ENCODE data around the gene RAB37.
A peak's percentile ranks its signal among the peaks of the same experiment; 100 is the strongest.

Gene RAB37

GRCh38 chr17:74758848-74759168, 21.8 kb downstream of the RAB37 start (continued):
- TF ChIP-seq ZXDB (tag by site-specific recombination; IDR thresholded peaks at IDR 0.05), result no peak
- TF ChIP-seq ZNF600 (tag by site-specific recombination; IDR thresholded peaks at IDR 0.05), result no peak
- TF ChIP-seq ZNF423 (tag by site-specific recombination; IDR thresholded peaks at IDR 0.05), result peak; percentile 62
- peak; percentile 72 for TF ChIP-seq KLF1 (tag by site-specific recombination; IDR thresholded peaks at IDR 0.05)
- no peak for TF ChIP-seq ZBTB10 (tag by site-specific recombination; IDR thresholded peaks at IDR 0.05)
- TF ChIP-seq SALL2 (tag by site-specific recombination; IDR thresholded peaks at IDR 0.05; ENCODE audit: borderline replicate concordance), result no peak
- TF ChIP-seq ZNF530 (tag by site-specific recombination; IDR thresholded peaks at IDR 0.05; ENCODE audit: low read depth), result no peak
- no peak for TF ChIP-seq ZNF510 (tag by site-specific recombination; IDR thresholded peaks at IDR 0.05; ENCODE audit: insufficient replicate concordance)
- TF ChIP-seq ZNF335 (tag by site-specific recombination; conservative IDR thresholded peaks at IDR 0.05), result no peak
- TF ChIP-seq AEBP2 (tag by site-specific recombination; IDR thresholded peaks at IDR 0.05; ENCODE audit: borderline replicate concordance), result no peak
- no peak for TF ChIP-seq KLF10 (tag by site-specific recombination; IDR thresholded peaks at IDR 0.05)
- peak; percentile 58; the same call in 1 of the 2 replicates for TF ChIP-seq PRDM10 (tag by site-specific recombination; IDR thresholded peaks at IDR 0.05)
- TF ChIP-seq ZNF561 (tag by site-specific recombination; IDR thresholded peaks at IDR 0.05; ENCODE audit: borderline replicate concordance), result no peak
- TF ChIP-seq GLI4 (tag by site-specific recombination; IDR thresholded peaks at IDR 0.05), result no peak
- no peak for TF ChIP-seq ZNF776 (tag by site-specific recombination; IDR thresholded peaks at IDR 0.05; ENCODE audit: borderline replicate concordance)
- no peak for TF ChIP-seq MYNN (tag by site-specific recombination; IDR thresholded peaks at IDR 0.05; ENCODE audit: borderline replicate concordance)
- TF ChIP-seq SP7 (tag by site-specific recombination; IDR thresholded peaks at IDR 0.05), result peak; percentile 27; the same call in 1 of the 2 replicates
- no peak for TF ChIP-seq HOXC10 (CRISPR knock-in tag; IDR thresholded peaks at IDR 0.05)
- TF ChIP-seq ZBTB8A (tag by site-specific recombination; IDR thresholded peaks at IDR 0.05), result 0 out of 2 replicates have a peak, but pooled peaks have one; percentile 17
- TF ChIP-seq BCL11B (tag by site-specific recombination; IDR thresholded peaks at IDR 0.05; ENCODE audit: low read depth), result no peak
- TF ChIP-seq ZBTB48 (tag by site-specific recombination; IDR thresholded peaks at IDR 0.05), result no peak; the same call in 1 of the 2 replicates
- TF ChIP-seq ZNF791 (tag by site-specific recombination; IDR thresholded peaks at IDR 0.05), result no peak
- TF ChIP-seq SCRT1 (tag by site-specific recombination; IDR thresholded peaks at IDR 0.05; ENCODE audit: borderline replicate concordance), result no peak
- 0 out of 2 replicates have a peak, but pooled peaks have one; percentile 13 for TF ChIP-seq ZBTB20 (tag by site-specific recombination; IDR thresholded peaks at IDR 0.05)
- no peak for TF ChIP-seq ZNF354C (tag by site-specific recombination; IDR thresholded peaks at IDR 0.05; ENCODE audit: borderline replicate concordance, low read depth)
- no peak for TF ChIP-seq ZNF664 (tag by site-specific recombination; IDR thresholded peaks at IDR 0.05)
- TF ChIP-seq ZBTB6 (tag by site-specific recombination; IDR thresholded peaks at IDR 0.05), result peak; percentile 34; the same call in 1 of the 2 replicates
- TF ChIP-seq ZNF140 (tag by site-specific recombination; IDR thresholded peaks at IDR 0.05), result no peak
- TF ChIP-seq ZNF768 (tag by site-specific recombination; IDR thresholded peaks at IDR 0.05), result no peak
- TF ChIP-seq IKZF3 (tag by site-specific recombination; IDR thresholded peaks at IDR 0.05), result no peak
- no peak for TF ChIP-seq ZNF112 (tag by site-specific recombination; IDR thresholded peaks at IDR 0.05)
- peak; percentile 85 for TF ChIP-seq ZIC2 (tag by site-specific recombination; IDR thresholded peaks at IDR 0.05)

Data from HEK293 (cell line).